ENCODE measurements around the gene ST6GALNAC4. TPM values are rescaled to one million over a fixed set of nuclear protein-coding genes. Genes with fewer than 3 reads are reported as not detected.

The ST6GALNAC4 gene
- total and polyA plus RNA-seq, 10 of the 15 experiments (the other 5 are each of a cell fraction or from before 2014, with no cell fraction given), result 4.2 to 63.2 (median 35.2) TPM

GRCh38 chr9:127930231-127931091, 13.6 kb upstream of the ST6GALNAC4 start, which contains the start of gene PIP5KL1 (continued):
- TF ChIP-seq CEBPZ (IDR thresholded peaks at IDR 0.05; ENCODE audit: low read depth, low read length) (no peak), STAT3 (IDR thresholded peaks at IDR 0.05; ENCODE audit: low read depth, low read length) (no peak), TCF3 (IDR thresholded peaks at IDR 0.05; ENCODE audit: borderline replicate concordance, insufficient read depth, low read depth, low read length) (no peak), ATF7 (IDR thresholded peaks at IDR 0.05; ENCODE audit: low read depth) (no peak), CBFB (IDR thresholded peaks at IDR 0.05; ENCODE audit: low read depth) (no peak), RUNX3 (IDR thresholded peaks at IDR 0.05; ENCODE audit: low read length) (no peak), SMAD5 (IDR thresholded peaks at IDR 0.05; ENCODE audit: low read depth) (no peak), BCLAF1 (IDR thresholded peaks at IDR 0.05) (no peak), MYC (IDR thresholded peaks at IDR 0.05; ENCODE audit: insufficient read depth, insufficient read length, insufficient replicate concordance, low read length, severe bottlenecking) (no peak), E2F4 (IDR thresholded peaks at IDR 0.05; ENCODE audit: low read depth, low read length) (no peak), WRNIP1 (IDR thresholded peaks at IDR 0.05; ENCODE audit: borderline replicate concordance, low read depth, low read length) (no peak), MAX (IDR thresholded peaks at IDR 0.05; ENCODE audit: low read depth, low read length) (no peak), NBN (IDR thresholded peaks at IDR 0.05) (no peak), PML (IDR thresholded peaks at IDR 0.05; ENCODE audit: low read length) (no peak), NFXL1 (IDR thresholded peaks at IDR 0.05; ENCODE audit: borderline replicate concordance) (no peak), EED (IDR thresholded peaks at IDR 0.05; ENCODE audit: low read depth) (no peak), SPI1 (IDR thresholded peaks at IDR 0.05; ENCODE audit: borderline replicate concordance, insufficient read depth, low read depth, low read length) (no peak), CREM (IDR thresholded peaks at IDR 0.05; ENCODE audit: low read depth) (no peak), RAD21 (IDR thresholded peaks at IDR 0.05; ENCODE audit: insufficient read depth, low read depth, low read length) (no peak), ZNF622 (IDR thresholded peaks at IDR 0.05) (no peak), KAT2A (conservative IDR thresholded peaks at IDR 0.05; ENCODE audit: control insufficient read depth, low read depth, low read length) (no peak), CHD2 (IDR thresholded peaks at IDR 0.05; ENCODE audit: borderline replicate concordance, low read depth, low read length) (peak; percentile 77; the same call in 1 of the 2 replicates), BMI1 (IDR thresholded peaks at IDR 0.05; ENCODE audit: borderline replicate concordance) (no peak), ZBED1 (IDR thresholded peaks at IDR 0.05; ENCODE audit: borderline replicate concordance) (no peak), NR2C1 (IDR thresholded peaks at IDR 0.05) (no peak)
